ENCODE data around the gene SMIM10L1. TPM values are rescaled to one million over a fixed set of nuclear protein-coding genes. Genes with fewer than 3 reads are reported as not detected.

Gene SMIM10L1
- total RNA-seq, 1 donor: 6.9 TPM

DNA sequence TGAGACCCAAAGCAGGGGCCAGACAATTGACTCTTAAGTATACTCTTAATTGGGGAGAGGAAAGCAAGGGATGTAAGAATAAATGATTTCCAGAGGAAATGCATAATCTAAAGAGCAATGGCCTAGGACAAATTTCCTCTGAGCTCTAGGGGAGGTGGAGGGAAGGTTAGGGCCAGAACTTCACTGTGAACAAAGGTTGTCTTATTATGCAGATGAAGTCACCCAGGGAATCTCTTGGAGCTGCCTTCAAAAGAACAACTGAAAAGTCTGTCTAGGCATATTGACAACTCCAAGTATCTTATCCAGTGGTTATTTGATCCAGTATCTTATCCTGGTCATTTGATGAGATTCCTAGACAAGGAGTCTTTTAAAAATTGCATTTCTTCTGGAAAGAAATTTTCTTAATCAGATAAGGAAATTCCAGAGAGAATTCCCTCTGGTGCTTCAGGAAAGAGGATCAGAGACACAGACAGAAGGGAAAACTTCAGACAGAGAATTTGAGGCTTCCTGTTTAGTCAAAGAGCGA lies 16.5 kb upstream of the SMIM10L1 start:
- no peak overlapping the region for H3K27ac ChIP-seq (ENCODE audit: low read depth, low read length)
- H3K79me2 ChIP-seq (ENCODE audit: insufficient read depth, low read length): peaks cover 62% of the 10 kb centered on the region
- TF ChIP-seq, protein P1, sequence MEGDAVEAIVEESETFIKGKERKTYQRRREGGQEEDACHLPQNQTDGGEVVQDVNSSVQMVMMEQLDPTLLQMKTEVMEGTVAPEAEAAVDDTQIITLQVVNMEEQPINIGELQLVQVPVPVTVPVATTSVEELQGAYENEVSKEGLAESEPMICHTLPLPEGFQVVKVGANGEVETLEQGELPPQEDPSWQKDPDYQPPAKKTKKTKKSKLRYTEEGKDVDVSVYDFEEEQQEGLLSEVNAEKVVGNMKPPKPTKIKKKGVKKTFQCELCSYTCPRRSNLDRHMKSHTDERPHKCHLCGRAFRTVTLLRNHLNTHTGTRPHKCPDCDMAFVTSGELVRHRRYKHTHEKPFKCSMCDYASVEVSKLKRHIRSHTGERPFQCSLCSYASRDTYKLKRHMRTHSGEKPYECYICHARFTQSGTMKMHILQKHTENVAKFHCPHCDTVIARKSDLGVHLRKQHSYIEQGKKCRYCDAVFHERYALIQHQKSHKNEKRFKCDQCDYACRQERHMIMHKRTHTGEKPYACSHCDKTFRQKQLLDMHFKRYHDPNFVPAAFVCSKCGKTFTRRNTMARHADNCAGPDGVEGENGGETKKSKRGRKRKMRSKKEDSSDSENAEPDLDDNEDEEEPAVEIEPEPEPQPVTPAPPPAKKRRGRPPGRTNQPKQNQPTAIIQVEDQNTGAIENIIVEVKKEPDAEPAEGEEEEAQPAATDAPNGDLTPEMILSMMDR (IDR thresholded peaks at IDR 0.05; ENCODE audit: extremely low read depth, low read depth, low read length): no peak
- H3K36me3 ChIP-seq (ENCODE audit: insufficient read depth, low read length): no peaks in the 10 kb centered on the region
- H3K27me3 ChIP-seq (ENCODE audit: insufficient read depth, low read length): no peaks in the 10 kb centered on the region
- DNase-seq (ENCODE audit: insufficient read length, low spot score, missing footprints): no peak
- no peaks in the 10 kb centered on the region for H3K9me3 ChIP-seq (ENCODE audit: low read depth, low read length)
- H3K4me1 ChIP-seq (ENCODE audit: insufficient read depth, low read length): no peaks in the 10 kb centered on the region
- no peak overlapping the region for H3K4me3 ChIP-seq (ENCODE audit: insufficient read depth, low read length)
- no peak overlapping the region for H3K4me2 ChIP-seq (ENCODE audit: insufficient read depth, low read length)
- H2AFZ ChIP-seq (ENCODE audit: low read length): no peak overlapping the region
- peaks cover 18% of the 10 kb centered on the region for H4K20me1 ChIP-seq (ENCODE audit: insufficient read depth, low read length)

DNA sequence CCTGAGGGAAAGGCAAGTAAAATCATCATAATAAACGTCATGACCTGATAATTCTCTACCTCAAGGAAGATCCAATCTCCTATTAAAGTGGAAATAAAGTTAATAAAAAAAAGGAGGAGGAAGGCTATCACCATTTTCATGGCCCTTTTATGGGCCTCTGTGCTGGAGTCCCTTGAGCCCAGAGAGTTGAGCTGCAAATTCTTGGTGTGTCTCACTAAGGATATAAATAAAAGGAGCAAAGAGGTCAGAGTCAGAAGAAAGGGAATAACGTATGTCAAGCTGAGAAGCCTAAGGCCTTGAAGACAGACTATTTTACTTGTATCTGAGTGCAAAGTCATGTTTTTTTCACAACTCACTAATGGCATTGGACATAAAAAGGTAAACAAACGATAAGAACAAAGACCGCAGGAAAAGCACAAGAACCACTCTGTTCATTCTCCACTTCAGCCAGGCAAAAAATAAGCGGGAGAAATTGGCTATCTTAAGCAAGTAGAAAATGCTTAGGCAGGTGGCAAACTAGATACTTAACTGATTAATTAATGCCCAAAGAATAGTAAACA lies 12.0 kb upstream of the SMIM10L1 start:
- no peaks in the 10 kb centered on the region for H3K4me1 ChIP-seq (ENCODE audit: insufficient read depth, low read length)
- no peaks in the 10 kb centered on the region for H3K27me3 ChIP-seq (ENCODE audit: insufficient read depth, low read length)
- peaks cover 82% of the 10 kb centered on the region for H3K79me2 ChIP-seq (ENCODE audit: insufficient read depth, low read length)
- TF ChIP-seq, protein P1 (IDR thresholded peaks at IDR 0.05; ENCODE audit: extremely low read depth, low read depth, low read length): no peak
- no peak for DNase-seq (ENCODE audit: insufficient read length, low spot score, missing footprints)
- no peak overlapping the region for H2AFZ ChIP-seq (ENCODE audit: low read length)
- no peaks in the 10 kb centered on the region for H3K9me3 ChIP-seq (ENCODE audit: low read depth, low read length)
- H3K4me2 ChIP-seq (ENCODE audit: insufficient read depth, low read length): no peak overlapping the region
- no peak overlapping the region for H3K27ac ChIP-seq (ENCODE audit: low read depth, low read length)
- peaks cover 10% of the 10 kb centered on the region for H4K20me1 ChIP-seq (ENCODE audit: insufficient read depth, low read length)
- H3K36me3 ChIP-seq (ENCODE audit: insufficient read depth, low read length): no peaks in the 10 kb centered on the region
- H3K4me3 ChIP-seq (ENCODE audit: insufficient read depth, low read length): no peak overlapping the region

DNA sequence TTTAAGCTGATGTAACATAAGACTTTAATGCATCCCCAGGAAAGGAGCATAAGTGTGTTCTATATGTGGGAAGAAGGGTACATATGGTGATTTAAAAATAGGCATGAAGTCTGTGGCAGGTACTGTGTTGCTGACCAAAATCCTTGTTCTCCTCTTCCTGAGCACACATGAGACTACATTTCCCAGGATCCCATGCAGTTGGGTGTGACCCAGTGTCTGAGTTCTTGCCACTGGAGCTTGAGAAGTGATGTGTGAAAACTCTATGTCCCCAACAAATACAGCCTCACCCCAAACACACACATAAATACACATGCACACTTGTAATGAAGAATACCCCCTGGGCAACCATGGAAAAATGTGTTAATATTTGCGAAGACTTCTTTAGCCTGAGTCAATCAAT lies 8.5 kb upstream of the SMIM10L1 start:
- no peaks in the 10 kb centered on the region for H3K27me3 ChIP-seq (ENCODE audit: insufficient read depth, low read length)
- TF ChIP-seq, protein P1 (IDR thresholded peaks at IDR 0.05; ENCODE audit: extremely low read depth, low read depth, low read length): no peak
- no peaks in the 10 kb centered on the region for H3K36me3 ChIP-seq (ENCODE audit: insufficient read depth, low read length)
- no peak overlapping the region for H3K27ac ChIP-seq (ENCODE audit: low read depth, low read length)
- no peaks in the 10 kb centered on the region for H3K4me1 ChIP-seq (ENCODE audit: insufficient read depth, low read length)
- H3K4me3 ChIP-seq (ENCODE audit: insufficient read depth, low read length): no peak overlapping the region
- H3K9me3 ChIP-seq (ENCODE audit: low read depth, low read length): no peaks in the 10 kb centered on the region
- H2AFZ ChIP-seq (ENCODE audit: low read length): no peak overlapping the region
- DNase-seq (ENCODE audit: insufficient read length, low spot score, missing footprints): no peak
- H4K20me1 ChIP-seq (ENCODE audit: insufficient read depth, low read length): peaks cover 22% of the 10 kb centered on the region
- no peak overlapping the region for H3K4me2 ChIP-seq (ENCODE audit: insufficient read depth, low read length)
- H3K79me2 ChIP-seq (ENCODE audit: insufficient read depth, low read length): peaks cover 92% of the 10 kb centered on the region

DNA sequence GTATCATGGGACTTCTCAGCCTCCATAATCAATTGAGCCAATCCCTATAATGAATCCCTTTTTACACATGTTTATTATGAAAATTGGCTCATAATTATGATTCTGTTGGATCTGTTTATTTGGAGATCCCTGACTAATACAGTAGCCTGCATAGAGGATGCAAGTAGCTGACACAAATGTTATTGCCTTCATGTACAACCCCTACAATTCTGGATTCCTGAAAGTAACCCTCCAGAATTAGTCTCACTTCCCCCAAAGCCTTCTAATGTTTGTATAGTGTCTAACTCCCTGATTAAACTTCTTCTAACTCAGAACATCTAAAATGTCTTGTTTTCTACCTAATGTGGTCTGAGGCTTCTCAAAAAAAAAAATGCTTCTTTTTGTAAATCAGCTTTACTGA lies 6.6 kb upstream of the SMIM10L1 start:
- H3K9me3 ChIP-seq (ENCODE audit: low read depth, low read length): no peaks in the 10 kb centered on the region
- no peaks in the 10 kb centered on the region for H3K27me3 ChIP-seq (ENCODE audit: insufficient read depth, low read length)
- DNase-seq (ENCODE audit: insufficient read length, low spot score, missing footprints): no peak
- H3K36me3 ChIP-seq (ENCODE audit: insufficient read depth, low read length): no peaks in the 10 kb centered on the region
- peaks cover 94% of the 10 kb centered on the region for H3K79me2 ChIP-seq (ENCODE audit: insufficient read depth, low read length)
- peaks cover 7% of the 10 kb centered on the region for H3K4me1 ChIP-seq (ENCODE audit: insufficient read depth, low read length)
- peaks cover 27% of the 10 kb centered on the region for H4K20me1 ChIP-seq (ENCODE audit: insufficient read depth, low read length)
- TF ChIP-seq, protein P1 (IDR thresholded peaks at IDR 0.05; ENCODE audit: extremely low read depth, low read depth, low read length): no peak
- no peak overlapping the region for H3K4me2 ChIP-seq (ENCODE audit: insufficient read depth, low read length)
- no peak overlapping the region for H3K27ac ChIP-seq (ENCODE audit: low read depth, low read length)
- H2AFZ ChIP-seq (ENCODE audit: low read length): no peak overlapping the region
- H3K4me3 ChIP-seq (ENCODE audit: insufficient read depth, low read length): no peak overlapping the region
